Stomach (tissue), 9 donors: ENCODE data around the gene KIF3B. TPM values are rescaled to one million over a fixed set of nuclear protein-coding genes. Genes with fewer than 3 reads are reported as not detected.
"Not testable (repeated sequence)": the region's sequence is repeated elsewhere in the genome, so short reads cannot be mapped to it uniquely, and the experiment has no call there.

Source experiments
- DNase-seq, 2 donors: peaks; one replicate each; pipeline versions ENCODE4 v3.0.0 to v3.0.0-alpha.2; 2013 to 2019
- H3K27ac ChIP-seq, 5 donors: fragments of 200-600 bp in 4 of 5; sonication (generic) in 4 of 5; one replicate each; pipeline ENCODE4 v1.5.1; 2013 to 2019; ENCODE audit warnings: mild to moderate bottlenecking in 1 of 5, moderate library complexity in 1 of 5
- H3K27me3 ChIP-seq, 3 donors: fragments of 200-600 bp; sonication (generic); one replicate each; pipeline ENCODE4 v1.5.1; 2017 to 2019; ENCODE audit warnings: mixed run types in 1 of 3
- H3K36me3 ChIP-seq, 4 donors: fragments of 200-600 bp; sonication (generic); 1 replicate in 3 of 4; 2 replicates in 1 of 4; pipeline ENCODE4 v1.5.1; 2016 to 2019
- H3K4me1 ChIP-seq, 4 donors: fragments of 200-600 bp; sonication (generic); one replicate each; pipeline ENCODE4 v1.5.1; 2016 to 2019
- H3K4me3 ChIP-seq, 4 donors: fragments of 200-600 bp; sonication (generic) in 3 of 4; one replicate each; pipeline ENCODE4 v1.5.1; 2016 to 2019; ENCODE audit warnings: mild to moderate bottlenecking in 1 of 4
- H3K9me3 ChIP-seq, 4 donors: fragments of 200-600 bp; sonication (generic); one replicate each; pipeline ENCODE4 v1.5.1; 2016 to 2019
- CTCF ChIP-seq, 7 experiments: fragments of 450-650 bp in 4 of 7; fragments of 200-600 bp in 3 of 7; sonication (generic) in 3 of 7; IDR thresholded peaks; one replicate each; pipeline ENCODE4 v1.5.1; 2016 to 2019; ENCODE audit warnings: antibody characterized with exemption in 7 of 7, control low read depth in 2 of 7, mild to moderate bottlenecking in 1 of 7
- EP300 ChIP-seq: sonication (generic); formaldehyde crosslinking; IDR thresholded peaks from one replicate; pipeline ENCODE4 v1.6.1; 2017; ENCODE audit warnings: antibody characterized with exemption
- POLR2A ChIP-seq, 4 donors: fragments of 450-650 bp; IDR thresholded peaks; one replicate each; pipeline ENCODE4 v1.6.1; 2016; ENCODE audit warnings: antibody characterized with exemption in 4 of 4, control low read depth in 2 of 4, mild to moderate bottlenecking in 1 of 4, moderate library complexity in 1 of 4
- POLR2AphosphoS5 ChIP-seq, 3 donors: sonication (generic); formaldehyde crosslinking; IDR thresholded peaks; one replicate each; pipeline ENCODE4 v1.6.1; 2016; ENCODE audit warnings: antibody characterized with exemption in 3 of 3
- WGBS, 5 donors: extraction: QIAGEN DNeasy Blood & Tissue Kit in 3 of 5; methylation state at CpG; one replicate each; pipeline versions ENCODE4 v1.1.5 to v1.1.7; 2013 to 2018; 5-methylcytosine and 5-hydroxymethylcytosine counted together
- intact Hi-C: fragments of 100-400 bp; cut with DNase I; formaldehyde crosslinking; loops from one replicate; pipeline ENCODE4 v1.15.1; 2023; ENCODE audit warnings: low total_unique reads
- polyA plus RNA-seq, 3 donors: library from polyadenylated mRNA; stranded (reverse); fragments of 200-250 nt; gene quantifications; one replicate each; pipeline ENCODE4 v1.2.3, GENCODE V29; 2013
- total RNA-seq, 5 donors: library from RNA; depleted of rRNA; stranded (reverse); fragments of >200 nt; gene quantifications; one replicate each; pipeline versions ENCODE4 v1.1.0 to v1.2.3, GENCODE V29; 2014 to 2016
- donor health status: healthy with polysubstance abuse.
- donor health status: Bipolar disorder and iron deficiency.
- donor health status: healthy.

The KIF3B gene
- total and polyA plus RNA-seq, 8 donors: 5.3 to 29.1 (median 21.0) TPM

DNA sequence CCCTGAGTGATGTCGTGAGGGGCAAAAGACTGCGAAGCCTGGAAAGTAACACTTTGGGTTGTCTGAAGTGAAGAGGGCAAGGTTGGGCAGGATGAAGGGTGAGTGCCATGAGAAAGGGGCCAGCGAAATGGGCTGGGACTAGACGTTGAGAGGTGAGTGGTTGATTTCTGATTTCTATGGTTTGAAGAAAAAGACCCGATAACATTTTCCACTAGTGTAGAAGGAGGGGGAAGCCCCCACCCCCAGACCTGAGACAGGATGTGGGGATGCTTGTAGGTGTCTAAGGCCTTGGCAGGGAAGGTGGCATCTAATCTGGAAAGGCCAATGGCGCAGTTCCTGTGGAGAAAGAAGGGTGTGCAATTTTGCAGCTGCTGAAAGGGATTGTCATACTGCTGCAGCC lies 25.3 kb upstream of the KIF3B start:
- TF ChIP-seq POLR2AphosphoS5 (IDR thresholded peaks at IDR 0.05): no peak
- TF ChIP-seq EP300: no peak
- TF ChIP-seq POLR2A (IDR thresholded peaks at IDR 0.05): no peak
- TF ChIP-seq CTCF (IDR thresholded peaks at IDR 0.05): no peak
- Histone ChIP-seq H3K27ac (no peak overlapping the region), H3K9me3 (no peaks in the 10 kb centered on the region), H3K4me3 (no peak overlapping the region), H3K36me3 (no peaks in the 10 kb centered on the region), H3K27me3 (no peaks in the 10 kb centered on the region), H3K4me1 (peaks cover 0 to 15% (median 10%) of the 10 kb centered on the region in 4 donors)
- WGBS, 5 donors: 79 to 95% (median 91%) methylated on average over 6 of the region's 6 CpGs
- intact Hi-C loops: no loop called here
- no peak for DNase-seq

DNA sequence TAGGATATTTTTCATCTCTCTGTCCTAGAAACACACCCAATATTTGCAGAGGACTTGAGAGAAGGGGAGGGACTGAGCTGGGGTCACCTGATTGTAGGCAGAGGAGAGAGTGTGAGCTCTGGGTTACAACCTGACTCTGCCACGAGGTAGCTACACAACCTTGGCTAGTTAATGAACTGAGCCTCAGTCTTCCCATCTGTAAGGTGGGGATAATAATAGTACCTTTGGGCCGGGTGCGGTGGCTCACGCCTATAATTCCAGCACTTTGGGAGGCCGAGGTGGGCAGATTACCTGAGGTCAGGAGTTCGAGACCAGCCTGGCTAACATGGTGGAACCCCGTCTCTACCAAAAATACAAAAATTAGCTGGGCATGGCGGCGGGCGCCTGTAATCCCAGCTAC lies 16.5 kb upstream of the KIF3B start:
- H3K27ac ChIP-seq, H3K27me3 ChIP-seq, H3K4me3 ChIP-seq, DNase-seq, H3K9me3 ChIP-seq, intact Hi-C loops, H3K36me3 ChIP-seq: not testable (repeated sequence)
- WGBS, 5 donors: 89 to 91% (median 89%) methylated on average over 10 of the region's 10 CpGs
- peaks cover 0 to 18% (median 12%) of the 10 kb centered on the region in 4 donors for H3K4me1 ChIP-seq

- no peak overlapping the region for H3K4me3 ChIP-seq
- no peaks in the 10 kb centered on the region for H3K36me3 ChIP-seq
- no peaks in the 10 kb centered on the region for H3K27me3 ChIP-seq
- intact Hi-C loops: no loop called here
- H3K27ac ChIP-seq: no peak overlapping the region
- DNase-seq: no peak
- 77 to 95% (median 92%) methylated on average over 2 of the region's 2 CpGs for WGBS, 5 donors
- TF ChIP-seq POLR2A (IDR thresholded peaks at IDR 0.05) (no peak), CTCF (IDR thresholded peaks at IDR 0.05) (no peak), EP300 (no peak), POLR2AphosphoS5 (IDR thresholded peaks at IDR 0.05) (no peak)
- no peaks in the 10 kb centered on the region for H3K9me3 ChIP-seq
- peaks cover 0 to 13% (median 8%) of the 10 kb centered on the region in 4 donors for H3K4me1 ChIP-seq
Measured at GRCh38 chr20:32261644-32262043, 15.8 kb upstream of the KIF3B start.

DNA sequence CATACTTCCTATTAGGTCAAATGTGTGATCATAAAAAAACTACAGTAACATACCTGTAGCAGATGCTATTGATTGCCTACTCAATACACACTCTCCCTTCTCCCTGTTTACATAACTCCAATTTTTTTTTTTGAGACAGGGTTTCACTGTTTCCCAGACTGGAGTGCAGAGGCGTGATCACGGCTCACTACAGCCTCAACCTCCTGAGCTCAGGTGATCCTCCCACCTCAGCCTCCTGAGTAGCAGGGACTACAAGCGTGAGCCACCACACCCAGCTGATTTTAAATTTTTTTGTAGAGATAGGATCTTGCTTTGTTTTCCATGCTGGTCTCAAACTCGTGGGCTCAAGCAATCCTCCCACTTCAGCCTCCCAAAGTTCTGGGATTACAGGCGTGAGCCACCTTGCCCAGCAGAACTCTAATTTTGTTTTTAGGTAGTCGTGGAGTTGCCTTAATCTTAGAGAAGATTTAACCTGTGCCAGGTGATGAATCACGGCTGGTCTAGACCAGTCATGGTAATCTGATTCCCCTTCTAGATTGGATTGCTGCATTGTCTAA lies 14.0 kb upstream of the KIF3B start:
- DNase-seq: no peak
- no peak overlapping the region for H3K27ac ChIP-seq
- no peak overlapping the region for H3K4me3 ChIP-seq
- H3K36me3 ChIP-seq: no peaks in the 10 kb centered on the region
- H3K4me1 ChIP-seq: peaks cover 0 to 7% (median 2%) of the 10 kb centered on the region in 4 donors
- intact Hi-C loops: no loop called here
- TF ChIP-seq EP300: no peak
- TF ChIP-seq CTCF (IDR thresholded peaks at IDR 0.05): no peak
- no peak for TF ChIP-seq POLR2A (IDR thresholded peaks at IDR 0.05)
- TF ChIP-seq POLR2AphosphoS5 (IDR thresholded peaks at IDR 0.05): no peak
- 33 to 58% (median 41%) methylated on average over 7 of the region's 7 CpGs for WGBS, 5 donors
- no peaks in the 10 kb centered on the region for H3K9me3 ChIP-seq
- H3K27me3 ChIP-seq: no peaks in the 10 kb centered on the region

- no peak overlapping the region for H3K4me3 ChIP-seq
- DNase-seq: no peak
- H3K4me1 ChIP-seq: no peaks in the 10 kb centered on the region
- no peak overlapping the region for H3K27ac ChIP-seq
- WGBS, 5 donors: 72 to 88% (median 77%) methylated on average over 5 of the region's 5 CpGs
- H3K36me3 ChIP-seq: no peaks in the 10 kb centered on the region
- no peaks in the 10 kb centered on the region for H3K27me3 ChIP-seq
- no peaks in the 10 kb centered on the region for H3K9me3 ChIP-seq
- no peak for TF ChIP-seq EP300
- TF ChIP-seq POLR2A (IDR thresholded peaks at IDR 0.05): no peak
- intact Hi-C loops: no loop called here
Measured at GRCh38 chr20:32271620-32272019, 5.8 kb upstream of the KIF3B start.
